ENCODE results near the gene KCNG2. TPM values are rescaled to one million over a fixed set of nuclear protein-coding genes. Genes with fewer than 3 reads are reported as not detected.
"Not testable (repeated sequence)": the region's sequence is repeated elsewhere in the genome, so short reads cannot be mapped to it uniquely, and the experiment has no call there.

The KCNG2 gene
- total RNA-seq, 1 donor from 2014 or later: 0.52 TPM

DNA sequence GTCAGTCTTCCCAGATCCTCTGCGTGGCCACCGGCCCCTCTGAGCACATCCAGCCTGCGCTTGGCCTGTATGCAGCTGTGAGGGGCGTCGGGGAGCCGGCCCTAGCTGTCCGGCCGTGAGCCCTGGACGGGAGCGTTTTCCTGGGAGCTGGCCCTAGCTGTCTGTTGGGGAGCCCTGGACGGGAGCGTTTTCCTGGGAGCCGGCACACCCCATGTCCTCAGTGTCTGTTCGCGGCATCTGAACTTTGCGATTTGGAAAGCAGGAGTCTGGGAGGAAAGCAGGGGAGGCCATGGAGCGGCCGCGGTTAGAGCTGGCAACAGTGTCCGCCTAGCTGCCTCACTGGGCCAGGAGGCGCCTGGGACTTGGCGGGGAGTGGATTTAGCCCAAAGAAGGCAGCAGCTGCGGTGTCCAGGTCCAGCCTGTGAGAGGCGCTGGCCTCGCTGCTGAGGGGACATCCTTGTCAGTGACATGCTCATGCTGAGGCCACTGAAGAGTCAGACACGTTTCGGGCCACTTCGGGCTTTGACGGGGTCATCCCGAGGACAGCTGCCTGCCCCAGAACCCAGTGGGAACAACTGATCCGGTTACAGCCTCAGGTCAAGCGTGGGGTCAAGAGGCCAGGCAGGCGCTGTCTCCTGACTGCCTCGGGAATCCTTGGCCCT lies 75.8 kb downstream of the KCNG2 start:
- H3K27ac ChIP-seq (ENCODE audit: low read depth, low read length): no peak overlapping the region
- peaks cover 38 to 56% (median 48%) of the 10 kb centered on the region in 3 donors for H3K27me3 ChIP-seq (ENCODE audit: control insufficient read depth in 3 of 3, insufficient read depth in 3 of 3, low read length in 3 of 3)
- H3K9ac ChIP-seq (ENCODE audit: low read depth in 1 of 3, low read length in 3 of 3): peak overlapping the region in 1 of 3 donors; percentile 45
- peak overlapping the region in 1 of 3 donors; percentile 22 for H3K4me3 ChIP-seq (ENCODE audit: low read length in 3 of 3)
- no peaks in the 10 kb centered on the region for H3K9me3 ChIP-seq (ENCODE audit: control insufficient read depth in 3 of 3, low read length in 3 of 3)
- no peaks in the 10 kb centered on the region for H3K36me3 ChIP-seq (ENCODE audit: control insufficient read depth in 3 of 3, insufficient read depth in 3 of 3, low read length in 3 of 3)
- H3K4me1 ChIP-seq (ENCODE audit: control insufficient read depth in 3 of 3, insufficient read depth in 3 of 3, low read length in 3 of 3): peaks cover 9 to 15% (median 13%) of the 10 kb centered on the region in 3 donors

DNA sequence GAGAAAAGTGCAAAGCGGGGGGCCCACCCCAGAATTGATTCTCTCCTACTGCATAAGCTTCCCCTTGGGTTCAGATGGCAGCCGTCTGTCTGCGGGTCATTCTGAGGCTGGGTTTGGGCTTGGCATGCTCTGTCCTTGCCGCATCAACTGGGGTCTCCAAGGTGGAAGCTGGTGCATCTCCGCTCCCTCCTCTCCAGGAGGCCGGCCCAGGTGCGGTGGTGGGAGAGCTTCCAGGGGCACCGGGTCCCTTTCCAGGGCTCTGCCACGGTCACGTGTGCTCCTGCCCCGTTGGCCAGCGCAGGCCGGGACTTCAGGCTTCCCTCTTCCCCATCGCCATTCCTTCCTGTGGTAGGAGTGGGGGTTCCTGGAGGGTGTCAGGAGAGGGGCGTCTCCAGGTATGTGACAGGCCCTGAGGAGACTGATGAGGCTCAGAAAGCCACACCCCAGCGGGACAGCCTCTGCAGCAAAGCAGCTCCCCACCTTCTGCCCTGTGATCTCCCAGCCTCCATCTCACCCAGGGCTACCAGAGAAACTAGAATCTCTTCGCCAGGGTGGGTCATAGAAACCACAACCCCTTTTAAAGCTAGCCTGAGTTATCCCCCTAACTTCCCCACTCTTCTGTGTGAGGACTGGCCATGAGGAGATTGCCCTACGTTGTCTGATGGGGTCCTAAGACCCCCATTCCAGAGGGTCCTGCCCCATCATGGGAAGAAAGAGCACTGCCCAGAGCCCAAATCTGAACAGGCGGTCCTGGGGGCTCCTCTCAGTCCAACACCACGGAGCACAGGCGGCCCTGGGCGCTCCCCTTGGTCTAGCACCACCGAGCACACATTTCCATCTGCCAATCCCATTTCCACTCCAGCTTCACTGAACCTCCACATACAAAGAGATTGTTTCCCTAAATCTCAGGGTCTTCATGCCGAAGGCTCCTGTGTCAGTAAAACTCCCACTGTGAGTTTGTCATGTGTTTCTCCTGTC lies 77.1 kb downstream of the KCNG2 start:
- Histone ChIP-seq H3K36me3 (ENCODE audit: control insufficient read depth in 3 of 3, insufficient read depth in 3 of 3, low read length in 3 of 3) (no peaks in the 10 kb centered on the region), H3K9ac (ENCODE audit: low read depth in 1 of 3, low read length in 3 of 3) (no peak overlapping the region), H3K9me3 (ENCODE audit: control insufficient read depth in 3 of 3, low read length in 3 of 3) (peaks cover 0 to 2% (median 0%) of the 10 kb centered on the region in 3 donors), H3K27me3 (ENCODE audit: control insufficient read depth in 3 of 3, insufficient read depth in 3 of 3, low read length in 3 of 3) (peaks cover 40 to 59% (median 43%) of the 10 kb centered on the region in 3 donors), H3K4me3 (ENCODE audit: low read length in 3 of 3) (no peak overlapping the region), H3K4me1 (ENCODE audit: control insufficient read depth in 3 of 3, insufficient read depth in 3 of 3, low read length in 3 of 3) (peaks cover 9 to 15% (median 13%) of the 10 kb centered on the region in 3 donors), H3K27ac (ENCODE audit: low read depth, low read length) (no peak overlapping the region)

DNA sequence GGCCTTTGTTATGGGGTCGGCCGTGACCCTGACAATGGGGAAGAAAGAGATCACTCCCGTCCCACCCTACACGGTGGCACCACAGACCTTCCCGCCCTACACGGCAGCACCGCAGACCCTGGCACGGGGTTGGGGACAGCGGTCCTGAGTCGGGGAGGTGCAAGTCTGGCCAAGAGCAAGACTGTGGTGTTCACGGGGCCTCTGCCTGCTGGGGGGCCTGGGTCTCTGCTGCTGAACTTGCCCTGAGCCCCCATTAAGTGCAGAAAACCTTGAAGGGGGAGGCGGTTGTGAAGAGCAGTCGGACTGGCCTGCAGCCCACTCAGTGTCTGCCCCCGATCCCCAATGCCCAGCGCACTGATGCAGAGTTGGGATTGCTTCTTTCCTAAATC lies 77.8 kb downstream of the KCNG2 start:
- peaks cover 0 to 2% (median 0%) of the 10 kb centered on the region in 3 donors for H3K9me3 ChIP-seq (ENCODE audit: control insufficient read depth in 3 of 3, low read length in 3 of 3)
- H3K9ac ChIP-seq (ENCODE audit: low read depth in 1 of 3, low read length in 3 of 3): no peak overlapping the region
- H3K4me3 ChIP-seq (ENCODE audit: low read length in 3 of 3): no peak overlapping the region
- peaks cover 9 to 15% (median 13%) of the 10 kb centered on the region in 3 donors for H3K4me1 ChIP-seq (ENCODE audit: control insufficient read depth in 3 of 3, insufficient read depth in 3 of 3, low read length in 3 of 3)
- no peaks in the 10 kb centered on the region for H3K36me3 ChIP-seq (ENCODE audit: control insufficient read depth in 3 of 3, insufficient read depth in 3 of 3, low read length in 3 of 3)
- H3K27ac ChIP-seq (ENCODE audit: low read depth, low read length): no peak overlapping the region
- H3K27me3 ChIP-seq (ENCODE audit: control insufficient read depth in 3 of 3, insufficient read depth in 3 of 3, low read length in 3 of 3): peaks cover 35 to 53% (median 41%) of the 10 kb centered on the region in 3 donors

DNA sequence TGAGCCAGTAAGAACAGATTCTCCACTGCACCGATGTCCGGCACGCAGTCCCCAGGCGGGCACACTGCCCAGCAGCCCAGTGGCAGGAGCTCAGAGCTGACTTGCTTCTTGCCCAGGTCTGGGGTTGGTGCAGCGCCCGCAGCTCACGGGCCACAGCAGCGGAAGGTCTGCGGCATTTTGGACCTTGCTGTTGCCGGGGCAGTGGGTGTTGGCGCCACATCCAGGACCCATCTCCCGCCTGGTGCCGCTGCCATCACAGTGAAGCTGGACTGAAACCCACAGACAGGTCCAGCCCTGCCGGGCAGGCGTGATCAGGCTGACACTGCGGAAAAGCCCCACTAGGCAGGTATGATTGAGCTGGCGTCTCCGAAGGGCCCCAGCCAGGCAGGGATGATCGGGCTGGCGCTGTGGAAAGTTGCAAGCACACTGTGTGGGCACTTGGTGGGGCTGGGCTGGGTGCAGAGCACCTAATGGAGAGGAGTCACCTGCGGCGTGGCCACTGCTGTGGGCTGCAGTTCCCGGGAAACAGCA lies 78.3 kb downstream of the KCNG2 start:
- no peak overlapping the region for H3K27ac ChIP-seq (ENCODE audit: low read depth, low read length)
- no peak overlapping the region for H3K9ac ChIP-seq (ENCODE audit: low read depth in 1 of 3, low read length in 3 of 3)
- peaks cover 0 to 2% (median 0%) of the 10 kb centered on the region in 3 donors for H3K9me3 ChIP-seq (ENCODE audit: control insufficient read depth in 3 of 3, low read length in 3 of 3)
- no peaks in the 10 kb centered on the region for H3K36me3 ChIP-seq (ENCODE audit: control insufficient read depth in 3 of 3, insufficient read depth in 3 of 3, low read length in 3 of 3)
- H3K4me3 ChIP-seq (ENCODE audit: low read length in 3 of 3): no peak overlapping the region
- H3K4me1 ChIP-seq (ENCODE audit: control insufficient read depth in 3 of 3, insufficient read depth in 3 of 3, low read length in 3 of 3): peaks cover 5 to 15% (median 13%) of the 10 kb centered on the region in 3 donors
- peaks cover 30 to 48% (median 41%) of the 10 kb centered on the region in 3 donors for H3K27me3 ChIP-seq (ENCODE audit: control insufficient read depth in 3 of 3, insufficient read depth in 3 of 3, low read length in 3 of 3)

DNA sequence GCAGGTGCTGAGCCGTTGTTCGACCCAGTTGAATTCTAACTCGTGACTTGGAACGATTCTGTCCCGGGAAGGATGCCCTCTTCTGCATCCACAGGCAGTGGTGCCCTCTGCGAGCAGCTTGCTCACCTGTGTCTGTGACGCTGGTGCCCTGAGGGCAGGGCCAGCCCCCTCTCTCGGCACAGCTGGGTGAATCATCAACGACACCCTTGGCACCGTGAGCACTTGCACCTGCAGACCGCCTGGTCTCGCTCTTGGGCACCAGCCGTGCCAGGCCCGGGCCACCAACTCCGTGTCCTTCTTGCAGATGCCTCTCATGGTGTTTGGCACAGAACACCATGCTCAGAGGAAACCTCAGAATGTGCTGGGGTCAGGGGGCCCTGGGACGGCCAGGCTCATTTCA lies 78.8 kb downstream of the KCNG2 start:
- peaks cover 25 to 43% (median 41%) of the 10 kb centered on the region in 3 donors for H3K27me3 ChIP-seq (ENCODE audit: control insufficient read depth in 3 of 3, insufficient read depth in 3 of 3, low read length in 3 of 3)
- no peak overlapping the region for H3K4me3 ChIP-seq (ENCODE audit: low read length in 3 of 3)
- peaks cover 2 to 15% (median 13%) of the 10 kb centered on the region in 3 donors for H3K4me1 ChIP-seq (ENCODE audit: control insufficient read depth in 3 of 3, insufficient read depth in 3 of 3, low read length in 3 of 3)
- H3K9ac ChIP-seq (ENCODE audit: low read depth in 1 of 3, low read length in 3 of 3): no peak overlapping the region
- no peak overlapping the region for H3K27ac ChIP-seq (ENCODE audit: low read depth, low read length)
- no peaks in the 10 kb centered on the region for H3K36me3 ChIP-seq (ENCODE audit: control insufficient read depth in 3 of 3, insufficient read depth in 3 of 3, low read length in 3 of 3)
- H3K9me3 ChIP-seq (ENCODE audit: control insufficient read depth in 3 of 3, low read length in 3 of 3): peaks cover 0 to 2% (median 0%) of the 10 kb centered on the region in 3 donors

DNA sequence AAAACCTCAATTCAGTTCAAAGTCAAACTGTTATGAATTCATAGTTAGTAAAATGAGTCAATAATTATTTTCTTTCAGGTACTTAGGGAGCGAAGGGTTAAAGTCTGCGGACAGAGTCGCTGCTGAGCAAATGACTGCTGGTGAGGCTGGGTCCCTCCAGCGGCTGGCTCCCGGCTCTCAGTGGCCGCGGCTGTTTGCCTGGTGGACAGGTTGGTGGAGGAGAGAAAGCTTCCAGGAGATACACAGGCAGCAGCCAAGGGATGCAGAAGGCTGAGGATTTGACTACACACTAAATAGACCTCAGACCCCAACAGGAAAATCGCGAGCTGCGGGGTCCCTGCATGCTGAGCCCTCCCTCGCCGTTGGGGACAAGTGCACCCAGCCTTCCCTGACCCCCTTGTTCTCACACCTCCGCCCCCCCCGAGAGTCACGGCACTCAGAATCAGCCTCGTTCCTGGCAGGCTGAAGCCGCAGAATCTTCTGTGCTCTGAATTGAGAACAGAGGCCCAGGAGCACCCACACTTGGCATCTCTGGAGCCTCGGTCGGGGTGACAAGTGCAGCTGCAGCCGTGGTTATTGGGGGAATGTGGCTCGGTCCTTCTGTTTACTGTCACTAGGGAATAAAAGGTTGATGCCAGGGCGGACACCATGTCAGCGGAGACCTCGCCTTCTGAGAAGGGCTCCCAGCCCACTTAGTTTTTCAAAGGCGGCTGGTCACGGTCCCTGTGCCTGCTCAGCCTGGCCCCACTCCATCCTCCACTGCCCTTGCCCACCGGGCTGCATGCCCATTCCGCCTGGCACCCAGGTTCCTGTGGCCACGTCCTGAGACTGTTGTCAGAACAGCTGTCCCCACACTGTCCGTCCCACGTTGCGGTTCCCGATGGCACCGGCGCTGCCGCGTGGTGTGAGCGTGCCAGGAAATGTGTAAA lies 79.7 kb downstream of the KCNG2 start:
- peak overlapping the region; percentile 1 to 61 (median 23) for H3K4me3 ChIP-seq (ENCODE audit: low read length in 3 of 3)
- H3K9me3 ChIP-seq (ENCODE audit: control insufficient read depth in 3 of 3, low read length in 3 of 3): peaks cover 0 to 2% (median 0%) of the 10 kb centered on the region in 3 donors
- no peaks in the 10 kb centered on the region for H3K36me3 ChIP-seq (ENCODE audit: control insufficient read depth in 3 of 3, insufficient read depth in 3 of 3, low read length in 3 of 3)
- peak overlapping the region in 1 of 3 donors; percentile 40 for H3K9ac ChIP-seq (ENCODE audit: low read depth in 1 of 3, low read length in 3 of 3)
- peaks cover 20 to 38% (median 37%) of the 10 kb centered on the region in 3 donors for H3K27me3 ChIP-seq (ENCODE audit: control insufficient read depth in 3 of 3, insufficient read depth in 3 of 3, low read length in 3 of 3)
- no peak overlapping the region for H3K27ac ChIP-seq (ENCODE audit: low read depth, low read length)
- H3K4me1 ChIP-seq (ENCODE audit: control insufficient read depth in 3 of 3, insufficient read depth in 3 of 3, low read length in 3 of 3): peaks cover 2 to 15% (median 13%) of the 10 kb centered on the region in 3 donors

DNA sequence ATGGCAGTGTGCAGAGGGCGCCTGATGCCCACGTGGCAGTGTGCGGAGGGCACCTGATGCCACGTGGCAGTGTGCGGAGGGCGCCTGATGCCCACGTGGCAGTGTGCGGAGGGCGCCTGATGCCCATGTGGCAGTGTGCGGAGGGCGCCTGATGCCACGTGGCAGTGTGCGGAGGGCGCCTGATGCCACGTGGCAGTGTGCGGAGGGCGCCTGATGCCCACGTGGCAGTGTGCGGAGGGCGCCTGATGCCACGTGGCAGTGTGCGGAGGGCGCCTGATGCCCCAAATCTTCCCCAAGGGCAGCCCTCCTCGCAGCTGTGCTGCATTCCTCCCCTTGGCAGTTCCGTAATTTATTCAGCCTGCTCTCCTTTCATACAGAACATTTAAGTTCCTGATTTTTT lies 80.5 kb downstream of the KCNG2 start:
- not testable (repeated sequence) for H3K9me3 ChIP-seq (ENCODE audit: control insufficient read depth in 3 of 3, low read length in 3 of 3); H3K9ac ChIP-seq (ENCODE audit: low read depth in 1 of 3, low read length in 3 of 3); H3K36me3 ChIP-seq (ENCODE audit: control insufficient read depth in 3 of 3, insufficient read depth in 3 of 3, low read length in 3 of 3); H3K27ac ChIP-seq (ENCODE audit: low read depth, low read length)
- Histone ChIP-seq H3K27me3 (ENCODE audit: control insufficient read depth in 3 of 3, insufficient read depth in 3 of 3, low read length in 3 of 3) (peaks cover 20 to 38% (median 37%) of the 10 kb centered on the region in 3 donors), H3K4me1 (ENCODE audit: control insufficient read depth in 3 of 3, insufficient read depth in 3 of 3, low read length in 3 of 3) (peaks cover 2 to 15% (median 13%) of the 10 kb centered on the region in 3 donors), H3K4me3 (ENCODE audit: low read length in 3 of 3) (peak overlapping the region in 1 of 3 donors; percentile 61)

DNA sequence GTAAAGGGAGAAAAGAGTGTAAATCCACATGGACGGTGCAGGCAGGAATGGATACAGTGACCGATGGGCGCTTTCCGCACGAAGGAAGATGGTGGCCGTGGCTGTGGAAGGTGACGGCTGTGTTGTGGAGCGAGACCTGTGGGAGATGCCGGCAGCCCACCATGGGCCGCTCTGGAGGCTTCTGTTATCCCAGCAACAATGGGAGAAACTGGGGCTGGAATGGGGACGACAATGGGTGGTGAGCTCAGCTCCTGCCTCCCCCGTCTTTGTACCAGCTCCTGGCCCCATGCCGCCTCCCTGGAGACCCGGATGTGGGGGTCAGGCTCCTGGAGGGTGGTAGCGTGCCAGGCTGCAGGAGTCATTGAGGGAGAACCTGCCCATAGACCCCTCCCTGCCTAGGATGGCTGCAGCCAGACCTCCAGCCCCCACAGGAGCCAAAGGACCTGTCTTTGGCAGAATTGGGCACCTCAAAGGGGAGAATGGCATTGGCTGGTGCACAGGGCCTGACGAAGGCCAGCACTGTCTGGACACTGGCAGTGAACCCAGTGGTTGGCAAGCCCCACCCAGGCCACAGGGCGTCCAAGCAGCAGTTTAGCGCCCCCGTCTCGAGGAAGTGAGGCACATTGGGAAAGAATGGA lies 81.1 kb downstream of the KCNG2 start:
- H3K36me3 ChIP-seq (ENCODE audit: control insufficient read depth in 3 of 3, insufficient read depth in 3 of 3, low read length in 3 of 3): no peaks in the 10 kb centered on the region
- H3K9ac ChIP-seq (ENCODE audit: low read depth in 1 of 3, low read length in 3 of 3): no peak overlapping the region
- H3K27ac ChIP-seq (ENCODE audit: low read depth, low read length): no peak overlapping the region
- peaks cover 17 to 37% (median 34%) of the 10 kb centered on the region in 3 donors for H3K27me3 ChIP-seq (ENCODE audit: control insufficient read depth in 3 of 3, insufficient read depth in 3 of 3, low read length in 3 of 3)
- H3K4me3 ChIP-seq (ENCODE audit: low read length in 3 of 3): no peak overlapping the region
- H3K4me1 ChIP-seq (ENCODE audit: control insufficient read depth in 3 of 3, insufficient read depth in 3 of 3, low read length in 3 of 3): peaks cover 2 to 12% (median 9%) of the 10 kb centered on the region in 3 donors
- peaks cover 0 to 2% (median 0%) of the 10 kb centered on the region in 3 donors for H3K9me3 ChIP-seq (ENCODE audit: control insufficient read depth in 3 of 3, low read length in 3 of 3)

All from skeletal muscle tissue (tissue), 4 donors.